ENCODE data around the gene IAPP. TPM values are rescaled to one million over a fixed set of nuclear protein-coding genes. Genes with fewer than 3 reads are reported as not detected.
"Not testable (repeated sequence)": the region's sequence is repeated elsewhere in the genome, so short reads cannot be mapped to it uniquely, and the experiment has no call there.

IAPP gene
- total RNA-seq, 1 experiment from 2014 or later, result not detected

GRCh38 chr12:21384261-21384660, 11.6 kb downstream of the IAPP start:
- no peaks in the 10 kb centered on the region for H3K79me2 ChIP-seq (ENCODE audit: low read depth)
- no peaks in the 10 kb centered on the region for H3F3A ChIP-seq (ENCODE audit: insufficient read depth, low read depth)
- ChIA-PET CTCF (no interaction called here), POLR2A (ENCODE audit: unreplicated experiment) (interaction anchor here (0.6 kb wide), 1 partner anchor 70 kb away, joined by 4 read pairs; no protein-coding TSS in a partner anchor)
- no peaks in the 10 kb centered on the region for H3K27me3 ChIP-seq (ENCODE audit: insufficient read depth, low read depth)
- H3K4me2 ChIP-seq, result no peak overlapping the region
- H3K4me1 ChIP-seq (replicated peaks; ENCODE audit: insufficient read depth), result no peaks in the 10 kb centered on the region
- H2AFZ ChIP-seq, result no peak overlapping the region
- no peaks in the 10 kb centered on the region for H3K9me2 ChIP-seq (ENCODE audit: insufficient read depth)
- TF ChIP-seq EZH2 (IDR thresholded peaks at IDR 0.05; ENCODE audit: low read depth), result no peak
- TF ChIP-seq CTCF (conservative IDR thresholded peaks at IDR 0.05), result no peak
- no peaks in the 10 kb centered on the region for H3K9me3 ChIP-seq (ENCODE audit: insufficient read depth, low read depth)
- DNase-seq, result no peak
- no peaks in the 10 kb centered on the region for H4K20me1 ChIP-seq (ENCODE audit: insufficient read depth)
- H3K27ac ChIP-seq, result no peak overlapping the region
- no peaks in the 10 kb centered on the region for H3K36me3 ChIP-seq (ENCODE audit: low read depth)
- H3K4me3 ChIP-seq, result no peak overlapping the region
- no TSS peak for BruUV-seq (replicated peaks)
- intact Hi-C loops (cut with micrococcal nuclease; ENCODE audit: unreplicated experiment), result no loop called here

- Histone ChIP-seq H3K4me3 (no peak overlapping the region), H3K27me3 (ENCODE audit: insufficient read depth, low read depth) (no peaks in the 10 kb centered on the region)
These were observed 14.5 kb downstream of the IAPP start for GRCh38 chr12:21387174-21387573.

GRCh38 chr12:21392384-21392783, 19.7 kb downstream of the IAPP start:
- DNase-seq, result no peak
- H3K4me2 ChIP-seq, result no peak overlapping the region
- H3F3A ChIP-seq (ENCODE audit: insufficient read depth, low read depth), result no peaks in the 10 kb centered on the region
- H4K20me1 ChIP-seq (ENCODE audit: insufficient read depth), result no peaks in the 10 kb centered on the region
- no TSS peak for BruUV-seq (replicated peaks)
- H2AFZ ChIP-seq, result no peak overlapping the region
- CTCF ChIA-PET, result no interaction called here
- H3K79me2 ChIP-seq (ENCODE audit: low read depth), result no peaks in the 10 kb centered on the region
- no peak overlapping the region for H3K4me3 ChIP-seq
- no peak for TF ChIP-seq EZH2 (IDR thresholded peaks at IDR 0.05; ENCODE audit: low read depth)
- no peak for TF ChIP-seq CTCF (conservative IDR thresholded peaks at IDR 0.05)
- no peaks in the 10 kb centered on the region for H3K4me1 ChIP-seq (replicated peaks; ENCODE audit: insufficient read depth)
- intact Hi-C loops (cut with micrococcal nuclease; ENCODE audit: unreplicated experiment), result no loop called here
- H3K36me3 ChIP-seq (ENCODE audit: low read depth), result no peaks in the 10 kb centered on the region
- H3K27me3 ChIP-seq (ENCODE audit: insufficient read depth, low read depth), result no peaks in the 10 kb centered on the region
- H3K27ac ChIP-seq, result no peak overlapping the region
- POLR2A ChIA-PET (ENCODE audit: unreplicated experiment), result no interaction called here
- H3K9me2 ChIP-seq (ENCODE audit: insufficient read depth), result no peaks in the 10 kb centered on the region
- no peaks in the 10 kb centered on the region for H3K9me3 ChIP-seq (ENCODE audit: insufficient read depth, low read depth)

More at GRCh38 chr12:21387174-21387573, 14.5 kb downstream of the IAPP start:
- H3K9me3 ChIP-seq (ENCODE audit: insufficient read depth, low read depth), result no peaks in the 10 kb centered on the region
- DNase-seq, result no peak
- ChIA-PET CTCF (no interaction called here), POLR2A (ENCODE audit: unreplicated experiment) (no interaction called here)
- no peaks in the 10 kb centered on the region for H3K36me3 ChIP-seq (ENCODE audit: low read depth)
- H4K20me1 ChIP-seq (ENCODE audit: insufficient read depth), result no peaks in the 10 kb centered on the region
- H3K79me2 ChIP-seq (ENCODE audit: low read depth), result no peaks in the 10 kb centered on the region
- no peaks in the 10 kb centered on the region for H3K9me2 ChIP-seq (ENCODE audit: insufficient read depth)
- H2AFZ ChIP-seq, result no peak overlapping the region
- no peaks in the 10 kb centered on the region for H3K4me1 ChIP-seq (replicated peaks; ENCODE audit: insufficient read depth)
- intact Hi-C loops (cut with micrococcal nuclease; ENCODE audit: unreplicated experiment), result no loop called here
- H3K27ac ChIP-seq, result no peak overlapping the region
- TF ChIP-seq CTCF (conservative IDR thresholded peaks at IDR 0.05) (no peak), EZH2 (IDR thresholded peaks at IDR 0.05; ENCODE audit: low read depth) (no peak)
- H3K4me2 ChIP-seq, result no peak overlapping the region
- no TSS peak for BruUV-seq (replicated peaks)
- no peaks in the 10 kb centered on the region for H3F3A ChIP-seq (ENCODE audit: insufficient read depth, low read depth)

GRCh38 chr12:21394828-21395626, 22.3 kb downstream of the IAPP start:
- H3K27ac ChIP-seq; H3K9me2 ChIP-seq (ENCODE audit: insufficient read depth); H2AFZ ChIP-seq; H3K27me3 ChIP-seq (ENCODE audit: insufficient read depth, low read depth); DNase-seq; H3K4me3 ChIP-seq; H3K36me3 ChIP-seq (ENCODE audit: low read depth); H3F3A ChIP-seq (ENCODE audit: insufficient read depth, low read depth); BruUV-seq (replicated peaks); H3K4me1 ChIP-seq (replicated peaks; ENCODE audit: insufficient read depth); H3K9me3 ChIP-seq (ENCODE audit: insufficient read depth, low read depth); H4K20me1 ChIP-seq (ENCODE audit: insufficient read depth); H3K4me2 ChIP-seq; intact Hi-C loops (cut with micrococcal nuclease; ENCODE audit: unreplicated experiment); POLR2A ChIA-PET (ENCODE audit: unreplicated experiment); CTCF ChIA-PET; H3K79me2 ChIP-seq (ENCODE audit: low read depth): not testable (repeated sequence)
